Forelimb muscle (tissue), 1 donor: ENCODE measurements around the gene ADAMTS4. TPM values are rescaled to one million over a fixed set of nuclear protein-coding genes. Genes with fewer than 3 reads are reported as not detected.
A peak's percentile ranks its signal among the peaks of the same experiment; 100 is the strongest.
"Not testable (repeated sequence)": the region's sequence is repeated elsewhere in the genome, so short reads cannot be mapped to it uniquely, and the experiment has no call there.

Experiments
- DNase-seq: peaks from one replicate; pipeline ENCODE4 v3.0.0-alpha.2; 2013; ENCODE audit warnings: low read depth
- polyA plus RNA-seq: library from polyadenylated mRNA; unstranded; fragments of 120-200 nt; gene quantifications from one replicate; pipeline ENCODE4 v1.2.1, GENCODE V29; 2013; ENCODE audit not compliant: insufficient read length

Gene ADAMTS4, protein sequence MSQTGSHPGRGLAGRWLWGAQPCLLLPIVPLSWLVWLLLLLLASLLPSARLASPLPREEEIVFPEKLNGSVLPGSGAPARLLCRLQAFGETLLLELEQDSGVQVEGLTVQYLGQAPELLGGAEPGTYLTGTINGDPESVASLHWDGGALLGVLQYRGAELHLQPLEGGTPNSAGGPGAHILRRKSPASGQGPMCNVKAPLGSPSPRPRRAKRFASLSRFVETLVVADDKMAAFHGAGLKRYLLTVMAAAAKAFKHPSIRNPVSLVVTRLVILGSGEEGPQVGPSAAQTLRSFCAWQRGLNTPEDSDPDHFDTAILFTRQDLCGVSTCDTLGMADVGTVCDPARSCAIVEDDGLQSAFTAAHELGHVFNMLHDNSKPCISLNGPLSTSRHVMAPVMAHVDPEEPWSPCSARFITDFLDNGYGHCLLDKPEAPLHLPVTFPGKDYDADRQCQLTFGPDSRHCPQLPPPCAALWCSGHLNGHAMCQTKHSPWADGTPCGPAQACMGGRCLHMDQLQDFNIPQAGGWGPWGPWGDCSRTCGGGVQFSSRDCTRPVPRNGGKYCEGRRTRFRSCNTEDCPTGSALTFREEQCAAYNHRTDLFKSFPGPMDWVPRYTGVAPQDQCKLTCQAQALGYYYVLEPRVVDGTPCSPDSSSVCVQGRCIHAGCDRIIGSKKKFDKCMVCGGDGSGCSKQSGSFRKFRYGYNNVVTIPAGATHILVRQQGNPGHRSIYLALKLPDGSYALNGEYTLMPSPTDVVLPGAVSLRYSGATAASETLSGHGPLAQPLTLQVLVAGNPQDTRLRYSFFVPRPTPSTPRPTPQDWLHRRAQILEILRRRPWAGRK
- 11.8 TPM for polyA plus RNA-seq

DNA sequence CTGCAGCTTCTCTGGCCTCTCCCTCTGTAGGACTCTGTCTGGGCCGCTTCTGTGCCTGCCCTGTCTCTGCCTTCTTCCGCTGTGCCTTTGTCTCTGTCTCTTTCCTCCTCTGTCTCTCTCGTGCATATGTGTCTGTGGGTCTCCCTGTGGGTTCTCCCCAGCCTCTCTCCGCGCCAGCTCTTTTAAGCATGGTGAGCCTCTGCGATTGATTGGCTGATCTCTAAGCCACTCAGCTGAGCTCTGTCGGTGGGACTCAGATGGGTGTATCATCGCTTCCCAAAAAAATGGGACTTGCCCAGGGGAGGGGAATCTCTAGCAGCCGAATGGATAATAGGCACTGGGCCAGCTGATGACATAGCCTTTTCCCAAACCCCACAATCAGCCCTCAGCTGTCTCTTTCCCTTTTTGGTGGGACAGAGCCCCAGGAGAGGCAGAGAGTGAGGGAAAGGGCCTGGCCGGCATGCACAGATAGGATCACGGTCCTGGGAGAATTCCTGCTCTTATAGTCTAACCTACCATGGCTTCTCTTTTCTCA, at the start of gene ADAMTS4:
Gene ADAMTS4 (minus strand): TSS at position 158 of the 535 bp plus-strand sequence. CDS start 427 bp downstream, outside the sequence.
- peak; percentile 84 for DNase-seq

DNA sequence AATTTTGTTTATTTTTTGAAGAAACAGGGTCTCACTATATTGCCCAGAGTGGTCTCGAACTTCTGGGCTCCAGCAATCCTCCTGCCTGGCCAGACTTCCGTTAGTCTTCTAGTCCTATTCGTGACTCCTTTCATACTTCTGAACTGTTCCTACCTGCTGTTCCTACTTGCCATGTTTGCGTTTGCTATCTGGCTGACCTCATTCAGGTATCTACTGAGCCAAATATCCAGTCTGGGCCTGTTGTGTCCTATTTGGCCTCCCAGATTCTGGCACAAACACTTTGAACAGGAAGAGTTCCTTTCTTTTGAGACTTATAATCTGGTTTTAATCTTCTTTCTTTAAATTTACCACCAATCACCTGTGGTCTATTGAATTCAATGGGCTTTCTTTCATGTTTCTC, 46.0 kb upstream of the ADAMTS4 start:
- DNase-seq, result no peak

DNA sequence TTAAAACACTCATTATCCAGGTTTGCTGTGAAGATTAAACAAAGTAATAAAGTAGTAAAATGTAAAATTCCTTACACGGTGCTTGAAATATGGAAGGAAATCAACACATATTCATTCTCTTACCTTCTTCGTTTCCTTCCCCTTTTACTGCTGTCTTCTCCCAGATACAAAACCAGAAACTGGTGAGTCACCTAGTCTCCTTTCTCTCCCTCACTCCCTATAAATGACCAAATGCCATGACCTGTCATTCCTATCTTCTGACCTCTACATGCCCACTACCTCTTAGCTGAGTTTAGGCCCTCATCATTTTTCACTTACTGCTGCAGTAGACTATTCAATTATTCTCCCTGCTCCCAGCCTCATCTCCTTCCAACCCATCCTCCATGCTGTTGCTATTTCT, 43.5 kb upstream of the ADAMTS4 start:
- DNase-seq, result no peak

GRCh38 chr1:161241682-161242081, 42.8 kb upstream of the ADAMTS4 start:
- DNase-seq, result no peak

DNA sequence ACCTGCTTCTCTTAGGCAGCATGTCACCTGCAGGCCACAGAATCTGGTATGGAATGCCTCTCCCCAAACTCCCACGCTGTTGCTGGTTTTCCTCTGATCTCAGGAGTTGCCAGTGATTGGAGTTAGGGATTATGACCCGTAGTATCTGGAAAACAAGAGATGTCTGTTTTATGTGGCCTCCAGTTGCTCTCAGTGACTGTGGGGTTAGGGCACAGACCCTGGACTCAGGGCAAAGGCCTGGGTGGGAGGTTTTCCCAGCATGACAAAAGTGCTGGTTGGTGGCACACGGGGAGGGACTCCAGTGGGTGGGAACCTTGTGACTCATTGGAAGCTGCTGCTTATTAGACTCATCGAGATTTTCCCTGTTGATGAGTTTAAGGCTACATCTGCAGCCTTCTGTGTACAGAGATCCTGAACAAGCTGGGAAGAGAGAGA, 39.2 kb upstream of the ADAMTS4 start, which contains the start of gene NR1I3:
Gene NR1I3 (minus strand): TSS at position 165 of the 435 bp plus-strand sequence. CDS start 1,638 bp downstream, outside the sequence.
- DNase-seq, result no peak

- DNase-seq, result no peak
These were observed 37.3 kb upstream of the ADAMTS4 start for GRCh38 chr1:161235957-161236775.

DNA sequence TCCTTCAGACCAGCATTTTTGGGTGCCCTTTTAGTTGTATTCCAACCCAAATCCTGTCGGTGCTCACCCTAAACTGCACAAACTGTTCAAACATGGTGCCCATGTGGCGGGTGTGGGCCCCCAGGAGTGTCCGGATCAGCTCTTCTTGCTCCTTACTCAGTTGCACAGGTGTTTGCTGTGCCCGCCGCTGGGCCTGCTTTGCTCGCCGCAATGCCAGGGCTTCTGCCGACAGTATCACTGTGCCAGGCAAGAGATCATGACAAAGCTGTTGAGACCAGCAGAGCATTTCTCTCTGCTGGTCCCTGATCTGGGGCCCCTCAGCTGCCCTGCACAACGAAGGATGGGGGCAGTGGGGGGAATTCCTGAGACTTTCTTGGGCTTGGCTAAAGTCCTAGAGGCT, 34.2 kb upstream of the ADAMTS4 start:
- DNase-seq, result no peak

GRCh38 chr1:161230762-161231161, 31.9 kb upstream of the ADAMTS4 start:
- DNase-seq, result no peak

DNA sequence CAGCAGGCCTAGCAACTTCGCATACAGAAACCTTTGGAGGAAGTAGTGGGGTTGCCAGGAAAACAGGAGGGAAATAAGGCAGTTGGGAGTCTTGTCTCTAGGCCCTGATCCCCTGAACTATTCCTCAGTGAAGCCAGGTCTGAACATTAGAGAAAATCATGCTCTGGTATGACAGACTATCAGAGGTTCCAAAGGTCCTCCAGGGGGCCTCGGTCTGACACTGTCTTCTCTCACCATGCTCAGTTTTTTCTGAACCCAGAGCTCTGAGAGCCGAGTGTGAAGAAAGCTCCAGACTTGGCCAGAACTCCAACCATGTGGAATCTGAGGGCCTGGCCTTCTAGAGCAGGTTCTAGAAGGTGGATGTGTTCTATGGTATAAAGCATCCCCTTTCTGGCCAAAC, 31.0 kb upstream of the ADAMTS4 start:
- DNase-seq, result no peak

DNA sequence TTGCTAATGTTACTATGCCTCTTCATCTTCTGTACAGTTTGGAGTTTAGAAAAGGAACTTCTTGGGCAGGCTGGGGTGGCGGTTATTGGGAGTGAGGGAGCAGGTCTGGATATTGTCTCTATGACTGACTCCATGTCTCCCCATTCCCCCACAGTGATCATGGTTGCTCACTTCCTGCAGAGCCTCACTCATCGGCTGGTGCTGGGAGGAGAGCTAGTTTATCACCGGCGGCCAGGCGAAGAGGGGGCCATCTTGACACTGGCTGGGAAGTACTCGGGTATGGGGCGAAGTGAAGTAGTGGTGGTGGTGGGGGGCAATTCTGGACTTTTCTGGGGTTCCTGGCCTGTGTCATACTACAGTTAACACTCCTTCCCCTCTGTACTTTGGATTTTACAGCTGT, 29.2 kb upstream of the ADAMTS4 start:
- DNase-seq, result no peak

DNA sequence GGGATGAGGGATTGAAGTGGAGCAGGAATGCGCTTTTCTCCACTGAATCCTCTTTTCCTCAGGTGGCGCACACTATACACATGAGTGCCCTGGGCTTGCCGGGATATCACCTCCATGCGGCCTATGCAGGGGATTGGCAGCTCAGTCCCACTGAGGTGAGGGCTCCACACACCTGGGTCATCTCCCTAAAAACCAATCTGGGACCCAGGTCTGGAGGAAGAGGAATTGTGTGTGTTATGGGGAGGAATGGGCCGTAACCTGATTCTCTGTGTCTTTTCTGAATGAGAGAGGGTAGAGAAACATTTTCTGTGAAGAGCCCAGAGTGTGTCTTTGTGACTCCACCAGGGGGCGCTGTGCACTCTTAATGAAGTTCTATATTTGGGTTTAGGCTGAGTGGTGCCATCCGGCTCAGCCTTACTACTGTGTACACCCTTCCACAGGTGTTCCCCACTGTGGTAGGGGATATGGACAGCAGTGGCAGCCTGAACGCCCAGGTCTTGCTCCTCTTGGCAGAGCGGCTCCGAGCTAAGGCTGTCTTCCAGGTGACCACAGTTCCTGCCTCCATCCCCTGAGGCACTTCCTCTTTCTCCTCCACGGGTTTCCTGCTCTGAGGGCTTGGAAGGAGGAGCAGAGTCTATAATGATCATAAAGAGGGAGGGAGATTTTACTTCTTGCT, 28.5 kb upstream of the ADAMTS4 start:
- DNase-seq, result no peak

GRCh38 chr1:161226759-161227158, 27.9 kb upstream of the ADAMTS4 start:
- no peak for DNase-seq

DNA sequence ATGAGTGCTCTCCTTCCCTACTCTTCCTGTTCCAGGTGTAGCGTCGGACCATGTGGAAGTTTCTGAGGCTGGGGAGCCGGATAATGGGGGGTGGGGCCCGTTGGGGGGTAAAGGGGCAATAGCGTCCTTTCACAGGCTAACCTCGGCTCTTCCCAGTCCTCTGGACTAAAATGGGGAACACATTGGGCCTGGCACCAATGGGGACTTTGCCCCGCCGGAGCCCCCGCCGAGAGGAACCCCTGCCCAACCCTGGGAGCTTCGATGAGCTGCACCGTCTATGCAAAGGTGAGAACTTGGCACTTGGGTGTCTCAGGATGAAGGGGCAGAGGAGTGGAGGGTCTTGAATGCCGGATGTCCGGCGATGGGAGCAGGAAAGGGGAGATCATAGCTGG, 27.5 kb upstream of the ADAMTS4 start:
- no peak for DNase-seq

- peak; percentile 91 for DNase-seq
These were observed 26.9 kb upstream of the ADAMTS4 start, which contains the start of gene TOMM40L for GRCh38 chr1:161225534-161226319. TSS of gene TOMM40L (plus strand) at chr1:161226060. CDS start at chr1:161226490, 430 bp downstream.

DNA sequence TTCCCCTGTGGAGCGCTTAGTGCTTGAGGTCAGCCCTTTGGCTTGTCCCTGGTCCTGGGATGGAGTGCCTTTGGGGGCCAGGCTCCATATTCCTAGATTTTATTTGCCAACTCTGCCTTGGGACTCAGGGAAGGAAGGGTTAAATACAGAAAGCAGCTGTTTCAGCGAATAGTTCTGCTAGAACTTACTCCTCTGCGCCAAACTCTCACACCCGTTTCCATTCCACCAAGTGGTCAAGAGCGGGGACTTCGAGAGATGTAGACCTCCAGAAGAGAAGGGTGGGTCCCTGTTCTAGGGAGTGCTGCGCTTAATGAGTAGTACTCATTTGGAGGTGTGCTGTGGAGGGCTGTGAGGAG, 26.3 kb upstream of the ADAMTS4 start:
- DNase-seq, result no peak

DNA sequence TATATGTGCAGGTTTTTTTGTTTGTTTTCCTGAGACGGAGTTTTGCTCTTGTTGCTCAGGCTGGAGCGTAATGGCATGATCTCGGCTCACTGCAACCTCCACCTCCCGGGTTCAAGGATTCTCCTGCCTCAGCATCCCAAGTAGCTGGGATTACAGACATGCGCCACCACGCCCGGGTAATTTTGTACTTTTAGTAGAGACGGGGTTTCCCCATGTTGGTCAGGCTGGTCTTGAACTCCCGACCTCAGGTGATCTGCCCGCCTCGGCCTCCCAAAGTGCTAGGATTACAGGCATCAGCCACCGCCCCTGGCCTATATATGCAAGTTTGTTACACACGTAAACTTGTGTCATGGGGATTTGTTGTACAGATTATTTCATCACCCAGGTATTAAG, 25.8 kb upstream of the ADAMTS4 start:
- DNase-seq, result not testable (repeated sequence)

- DNase-seq, result no peak
These were observed 25.2 kb upstream of the ADAMTS4 start for GRCh38 chr1:161223805-161224694.

- DNase-seq, result no peak
These were observed 23.5 kb upstream of the ADAMTS4 start for GRCh38 chr1:161222175-161223019.
